Spinal cord (tissue), 10 donors: Measurements from ENCODE around the gene HOXC4. TPM values are rescaled to one million over a fixed set of nuclear protein-coding genes. Genes with fewer than 3 reads are reported as not detected.
"Not testable (repeated sequence)": the region's sequence is repeated elsewhere in the genome, so short reads cannot be mapped to it uniquely, and the experiment has no call there.

Experiments
- DNase-seq, 6 donors: peaks; one replicate each; pipeline versions ENCODE4 v3.0.0 to v3.0.0-alpha.2; 2013 to 2015; ENCODE audit warnings: low spot score in 6 of 6, low read depth in 4 of 6
- H3K27ac ChIP-seq: one replicate; pipeline ENCODE4 v1.5.1; 2013; ENCODE audit warnings: low read depth, low read length, control low read depth
- H3K27me3 ChIP-seq: one replicate; pipeline ENCODE4 v1.6.1; 2013; ENCODE audit warnings: low read length; ENCODE audit not compliant: control insufficient read depth, insufficient read depth
- H3K36me3 ChIP-seq: one replicate; pipeline ENCODE4 v1.6.1; 2013; ENCODE audit warnings: low read length; ENCODE audit not compliant: control insufficient read depth, insufficient read depth
- H3K4me1 ChIP-seq: one replicate; pipeline ENCODE4 v1.6.1; 2013; ENCODE audit warnings: low read length; ENCODE audit not compliant: control insufficient read depth, insufficient read depth
- H3K4me3 ChIP-seq: one replicate; pipeline ENCODE4 v1.5.1; 2013; ENCODE audit warnings: low read depth, low read length, control low read depth
- H3K9me3 ChIP-seq: one replicate; pipeline ENCODE4 v1.6.1; 2013; ENCODE audit warnings: low read length; ENCODE audit not compliant: control insufficient read depth, insufficient read depth
- WGBS: methylation state at CpG from one replicate; pipeline ENCODE4 v1.1.5; 2013; ENCODE audit warnings: missing lambda C conversion rate; ENCODE audit not compliant: insufficient coverage; 5-methylcytosine and 5-hydroxymethylcytosine counted together
- polyA plus RNA-seq, 2 donors: library from polyadenylated mRNA; unstranded; fragments of 120-200 nt; gene quantifications; one replicate each; pipeline ENCODE4 v1.2.1, GENCODE V29; 2013; ENCODE audit not compliant: insufficient read length in 2 of 2
- total RNA-seq, 2 donors: library from RNA; depleted of rRNA in 1 of 2; stranded (reverse); fragments of 120-200 nt in 1 of 2; fragments of >200 nt in 1 of 2; gene quantifications; one replicate each; pipeline versions ENCODE4 v1.2.3 to v1.2.4, GENCODE V29; 2013 to 2014
- donor health status: healthy.

Gene HOXC4
- total and polyA plus RNA-seq, 4 donors: 10.0 to 100 (median 54.5) TPM

- Histone ChIP-seq H3K27ac (no peak overlapping the region), H3K4me1 (peaks cover 4% of the 10 kb centered on the region), H3K4me3 (no peak overlapping the region), H3K9me3 (no peaks in the 10 kb centered on the region), H3K27me3 (no peaks in the 10 kb centered on the region), H3K36me3 (peaks cover 8% of the 10 kb centered on the region)
- no CpG with 5 or more reads among the region's 1 CpG for WGBS
- DNase-seq: no peak
Measured at GRCh38 chr12:54066408-54066807, 12.8 kb downstream of the HOXC4 start.

- Histone ChIP-seq H3K4me3 (no peak overlapping the region), H3K27me3 (no peaks in the 10 kb centered on the region), H3K27ac (no peak overlapping the region), H3K36me3 (no peaks in the 10 kb centered on the region), H3K4me1 (no peaks in the 10 kb centered on the region), H3K9me3 (no peaks in the 10 kb centered on the region)
- DNase-seq: no peak
- 83% methylated on average over 1 of the region's 4 CpGs for WGBS
Measured at GRCh38 chr12:54068418-54069070, 14.9 kb downstream of the HOXC4 start.

- DNase-seq: no peak
- Histone ChIP-seq H3K27me3 (no peaks in the 10 kb centered on the region), H3K4me1 (peaks cover 13% of the 10 kb centered on the region), H3K4me3 (no peak overlapping the region), H3K9me3 (no peaks in the 10 kb centered on the region), H3K36me3 (no peaks in the 10 kb centered on the region), H3K27ac (peak overlapping the region; percentile 10)
- no CpG with 5 or more reads among the region's 1 CpG for WGBS
Measured at GRCh38 chr12:54071942-54072341, 18.3 kb downstream of the HOXC4 start.

- H3K27ac ChIP-seq: no peak overlapping the region
- no peaks in the 10 kb centered on the region for H3K27me3 ChIP-seq
- H3K9me3 ChIP-seq: no peaks in the 10 kb centered on the region
- H3K4me1 ChIP-seq: peaks cover 21% of the 10 kb centered on the region
- no peaks in the 10 kb centered on the region for H3K36me3 ChIP-seq
- WGBS: 72% methylated on average over 3 of the region's 6 CpGs
- no peak for DNase-seq
- no peak overlapping the region for H3K4me3 ChIP-seq
Measured at GRCh38 chr12:54074308-54074707, 20.7 kb downstream of the HOXC4 start.

GRCh38 chr12:54075409-54075808, 21.8 kb downstream of the HOXC4 start:
- Histone ChIP-seq H3K27ac (peak overlapping the region; percentile 33), H3K9me3 (no peaks in the 10 kb centered on the region), H3K4me3 (no peak overlapping the region), H3K4me1 (peaks cover 21% of the 10 kb centered on the region), H3K27me3 (no peaks in the 10 kb centered on the region), H3K36me3 (no peaks in the 10 kb centered on the region)
- DNase-seq: peak in 1 of 6 donors; percentile 69
- 46% methylated on average over 5 of the region's 6 CpGs for WGBS

GRCh38 chr12:54075974-54076373, 22.3 kb downstream of the HOXC4 start:
- no peaks in the 10 kb centered on the region for H3K27me3 ChIP-seq

GRCh38 chr12:54077843-54078242, 24.2 kb downstream of the HOXC4 start:
- H3K27me3 ChIP-seq, H3K36me3 ChIP-seq, H3K9me3 ChIP-seq: not testable (repeated sequence)
- DNase-seq: peak in 2 of 6 donors; percentile 37 to 70
- Histone ChIP-seq H3K4me3 (peak overlapping the region; percentile 29), H3K4me1 (peaks cover 32% of the 10 kb centered on the region), H3K27ac (peak overlapping the region; percentile 90)
- WGBS: 42% methylated on average over 7 of the region's 10 CpGs

More at GRCh38 chr12:54075974-54076373, 22.3 kb downstream of the HOXC4 start:
- peak in 1 of 6 donors; percentile 39 for DNase-seq
- Histone ChIP-seq H3K4me1 (peaks cover 23% of the 10 kb centered on the region), H3K9me3 (no peaks in the 10 kb centered on the region), H3K27ac (peak overlapping the region; percentile 33), H3K36me3 (no peaks in the 10 kb centered on the region), H3K4me3 (no peak overlapping the region)

- DNase-seq: peak in 2 of 6 donors; percentile 47 to 66
- WGBS: 18% methylated on average over 8 of the region's 9 CpGs
- H3K36me3 ChIP-seq, H3K9me3 ChIP-seq, H3K27me3 ChIP-seq: not testable (repeated sequence)
- Histone ChIP-seq H3K27ac (peak overlapping the region; percentile 94), H3K4me3 (peak overlapping the region; percentile 21), H3K4me1 (peaks cover 36% of the 10 kb centered on the region)
Measured at GRCh38 chr12:54079115-54079514, 25.5 kb downstream of the HOXC4 start.

- peak overlapping the region; percentile 94 for H3K27ac ChIP-seq
- H3K9me3 ChIP-seq: not testable (repeated sequence)
Measured at GRCh38 chr12:54080008-54080924, 26.6 kb downstream of the HOXC4 start.

More at GRCh38 chr12:54080008-54080924, 26.6 kb downstream of the HOXC4 start:
- WGBS: 25% methylated on average over 14 of the region's 19 CpGs
- H3K4me1 ChIP-seq: peaks cover 36% of the 10 kb centered on the region
- H3K36me3 ChIP-seq, H3K27me3 ChIP-seq: not testable (repeated sequence)
- peak in 2 of 6 donors; percentile 35 to 54 for DNase-seq
- H3K4me3 ChIP-seq: peak overlapping the region; percentile 21
